Hippocampal formation (tissue), 2 donors: ENCODE data around the gene PCDHGC3.
A peak's percentile ranks its signal among the peaks of the same experiment; 100 is the strongest.

ENCODE experiments used
- DNase-seq, 2 donors: peaks; one replicate each; lab custom pipeline; 2025; lab: John Stamatoyannopoulos, UW

Gene PCDHGC3

GRCh38 chr5:141485321-141486055 lies 9.7 kb downstream of the PCDHGC3 start:
- no peak for DNase-seq

- no peak for DNase-seq
Measured at GRCh38 chr5:141486091-141486490, 10.3 kb downstream of the PCDHGC3 start.

GRCh38 chr5:141487131-141487530 lies 11.4 kb downstream of the PCDHGC3 start:
- DNase-seq: no peak

GRCh38 chr5:141488591-141489561 lies 13.1 kb downstream of the PCDHGC3 start, which contains the start of gene PCDHGC5:
TSS of gene PCDHGC5 (plus strand) at chr5:141489081. CDS start at chr5:141489241, 160 bp downstream.
- DNase-seq: peak; percentile 68

- DNase-seq: no peak
Measured at GRCh38 chr5:141489841-141490240, 14.1 kb downstream of the PCDHGC3 start.

- no peak for DNase-seq
Measured at GRCh38 chr5:141490271-141490670, 14.5 kb downstream of the PCDHGC3 start.

- no peak for DNase-seq
Measured at GRCh38 chr5:141490771-141491170, 15.0 kb downstream of the PCDHGC3 start.

- no peak for DNase-seq
Measured at GRCh38 chr5:141491323-141492167, 15.8 kb downstream of the PCDHGC3 start.

GRCh38 chr5:141492168-141492885 lies 16.6 kb downstream of the PCDHGC3 start:
- no peak for DNase-seq

- peak; percentile 38 to 64 for DNase-seq
Measured at GRCh38 chr5:141493500-141494422, 18.0 kb downstream of the PCDHGC3 start.

GRCh38 chr5:141494761-141495452 lies 19.1 kb downstream of the PCDHGC3 start:
- no peak for DNase-seq

GRCh38 chr5:141495453-141495811 lies 19.7 kb downstream of the PCDHGC3 start:
- no peak for DNase-seq

GRCh38 chr5:141496038-141496437 lies 20.3 kb downstream of the PCDHGC3 start:
- DNase-seq: no peak

- DNase-seq: no peak
Measured at GRCh38 chr5:141501761-141502160, 26.0 kb downstream of the PCDHGC3 start.

- no peak for DNase-seq
Measured at GRCh38 chr5:141503681-141504080, 27.9 kb downstream of the PCDHGC3 start.

GRCh38 chr5:141504216-141504615 lies 28.4 kb downstream of the PCDHGC3 start:
- no peak for DNase-seq

GRCh38 chr5:141506381-141507155 lies 30.8 kb downstream of the PCDHGC3 start:
- DNase-seq: no peak

GRCh38 chr5:141507387-141508091 lies 31.8 kb downstream of the PCDHGC3 start:
- DNase-seq: no peak
